Mesendoderm (in vitro differentiated cells): ENCODE results near the gene SMIM44.

Experiments used
- DNase-seq: peaks from one replicate; pipeline ENCODE4 v3.0.0; 2013
- H2AK5ac ChIP-seq: 2 replicates; pipeline ENCODE4 v1.6.1; 2013; ENCODE audit warnings: low read length, inconsistent platforms
- H2BK120ac ChIP-seq: 2 replicates; pipeline ENCODE4 v1.6.1; 2013; ENCODE audit warnings: low read depth, mild to moderate bottlenecking, low read length, moderate library complexity, mixed read lengths
- H2BK15ac ChIP-seq: replicated peaks from 2 replicates; pipeline ENCODE4 v1.6.1; 2013; ENCODE audit warnings: low read depth, mild to moderate bottlenecking, moderate library complexity
- H2BK5ac ChIP-seq: 2 replicates; pipeline ENCODE4 v1.6.1; 2013; ENCODE audit warnings: low read length, inconsistent platforms
- H3K18ac ChIP-seq: 2 replicates; pipeline ENCODE4 v1.6.1; 2013; ENCODE audit warnings: mild to moderate bottlenecking, low read length, mixed read lengths
- H3K23ac ChIP-seq: one replicate; pipeline ENCODE4 v1.6.1; 2013; ENCODE audit warnings: low read length
- H3K27ac ChIP-seq: 2 replicates; pipeline ENCODE4 v1.5.1; 2013; ENCODE audit warnings: low read depth, mild to moderate bottlenecking, inconsistent platforms, low read length, moderate library complexity
- H3K27me3 ChIP-seq: 2 replicates; pipeline ENCODE4 v1.6.1; 2013; ENCODE audit warnings: low read length, control low read depth, mild to moderate bottlenecking, inconsistent platforms; ENCODE audit not compliant: insufficient read depth, poor library complexity
- H3K36me3 ChIP-seq: 2 replicates; pipeline ENCODE4 v1.6.1; 2013; ENCODE audit warnings: low read length, inconsistent platforms; ENCODE audit not compliant: control insufficient read depth, insufficient read depth
- H3K4ac ChIP-seq: one replicate; pipeline ENCODE4 v1.6.1; 2013; ENCODE audit warnings: low read depth, mild to moderate bottlenecking, low read length, moderate library complexity
- H3K4me1 ChIP-seq: 2 replicates; pipeline ENCODE4 v1.6.1; 2013; ENCODE audit warnings: low read depth, low read length, inconsistent platforms; ENCODE audit not compliant: control insufficient read depth
- H3K4me2 ChIP-seq: 2 replicates; pipeline ENCODE4 v1.6.1; 2013; ENCODE audit warnings: low read length
- H3K4me3 ChIP-seq: 2 replicates; pipeline ENCODE4 v1.5.1; 2013; ENCODE audit warnings: mild to moderate bottlenecking, low read length
- H3K56ac ChIP-seq: one replicate; pipeline ENCODE4 v1.6.1; 2013; ENCODE audit warnings: low read length
- H3K79me1 ChIP-seq: 2 replicates; pipeline ENCODE4 v1.6.1; 2013; ENCODE audit warnings: low read length, inconsistent platforms
- H3K79me2 ChIP-seq: 2 replicates; pipeline ENCODE4 v1.6.1; 2013; ENCODE audit warnings: mild to moderate bottlenecking, low read length; ENCODE audit not compliant: control insufficient read depth, insufficient read depth
- H3K9ac ChIP-seq: 2 replicates; pipeline ENCODE4 v1.6.1; 2013; ENCODE audit warnings: low read length, inconsistent platforms
- H4K5ac ChIP-seq: one replicate; pipeline ENCODE4 v1.6.1; 2013; ENCODE audit warnings: low read length
- H4K8ac ChIP-seq: one replicate; pipeline ENCODE4 v1.6.1; 2013; ENCODE audit warnings: low read depth, mild to moderate bottlenecking, control low read depth, low read length, moderate library complexity
- WGBS: extraction: QIAGEN DNeasy Blood & Tissue Kit; methylation state at CpG from one replicate; pipeline ENCODE4 v1.1.7; 2013; ENCODE audit warnings: low lambda C conversion rate, missing lambda C conversion rate; ENCODE audit not compliant: insufficient coverage; ENCODE audit errors: extremely low coverage; 5-methylcytosine and 5-hydroxymethylcytosine counted together

The SMIM44 gene

DNA sequence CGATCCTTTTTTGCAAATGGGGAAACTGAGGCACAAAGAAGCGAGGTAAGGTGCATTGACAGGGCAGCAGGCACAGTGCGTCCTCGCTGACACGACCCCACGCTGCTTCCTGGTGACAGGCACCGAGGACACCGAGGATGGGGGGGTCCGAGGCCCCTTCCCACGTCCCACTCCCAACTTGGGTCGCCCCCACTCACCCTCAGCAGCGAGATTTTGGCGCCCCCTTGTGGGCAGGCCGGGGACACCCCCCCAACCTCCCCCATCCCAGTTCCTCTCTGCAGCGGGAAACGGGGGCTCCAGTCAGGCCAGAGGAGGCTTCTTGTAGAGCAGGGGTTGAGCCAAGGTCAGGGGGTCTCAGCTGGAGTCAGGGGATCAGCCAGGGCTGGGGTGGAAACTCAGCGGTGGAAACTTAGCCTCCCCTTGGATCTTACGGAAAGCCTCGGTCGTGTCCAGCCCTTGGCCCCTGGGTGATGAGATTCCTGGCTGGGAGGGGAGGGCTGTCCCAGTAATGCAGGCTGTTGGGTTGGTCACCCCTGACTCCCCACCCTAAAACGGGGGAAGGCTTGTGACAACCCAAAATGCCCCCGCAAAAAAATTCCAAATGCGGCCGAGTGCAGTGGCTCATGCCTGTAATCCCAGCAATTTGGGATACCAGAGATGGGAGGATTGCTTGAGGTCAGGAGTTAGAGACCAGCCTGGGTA is 11.1 kb downstream of the SMIM44 start:
- WGBS: no CpG with 5 or more reads among the region's 24 CpGs
- no peak for DNase-seq

DNA sequence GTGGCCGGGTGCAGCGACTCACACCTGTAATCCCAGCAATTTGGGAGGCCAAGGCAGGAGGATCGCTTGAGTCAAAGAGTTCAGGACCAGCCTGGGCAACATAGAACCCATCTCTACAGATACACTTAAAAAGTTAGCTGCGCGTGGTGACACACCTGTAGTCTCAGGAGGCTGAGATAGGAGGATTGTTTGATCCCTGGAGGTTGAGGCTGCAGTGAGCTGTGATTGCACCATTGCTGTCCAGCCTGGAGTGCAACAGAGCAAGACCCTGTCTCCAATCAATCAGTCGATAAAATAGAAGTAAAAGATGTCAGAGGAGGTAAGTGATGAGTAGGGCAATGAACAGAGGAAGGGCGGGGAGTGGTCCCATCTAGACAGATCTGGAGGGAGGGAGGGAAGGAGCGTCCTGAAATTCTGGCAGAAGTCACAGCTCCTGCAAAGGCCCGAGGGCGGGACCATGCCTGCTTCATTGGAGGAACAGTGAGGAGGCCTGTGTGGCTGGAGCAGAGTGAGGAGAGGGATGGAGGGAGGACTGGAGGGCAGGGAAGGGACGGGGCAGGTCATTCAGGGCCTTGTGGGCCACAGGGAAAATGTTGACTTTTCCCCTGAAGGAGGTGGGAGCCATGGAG is 12.6 kb downstream of the SMIM44 start:
- H3K27me3 ChIP-seq: no peaks in the 10 kb centered on the region
- H2BK5ac ChIP-seq: no peak overlapping the region
- H3K56ac ChIP-seq: no peak overlapping the region
- no peak overlapping the region for H3K4me3 ChIP-seq
- no peak overlapping the region for H2BK120ac ChIP-seq
- DNase-seq: no peak
- H4K5ac ChIP-seq: no peak overlapping the region
- H4K8ac ChIP-seq: no peak overlapping the region
- no peaks in the 10 kb centered on the region for H3K4me1 ChIP-seq
- H3K79me2 ChIP-seq: no peaks in the 10 kb centered on the region
- H3K18ac ChIP-seq: no peak overlapping the region
- H3K4ac ChIP-seq: no peak overlapping the region
- no peak overlapping the region for H2BK15ac ChIP-seq
- no peak overlapping the region for H3K27ac ChIP-seq
- H3K9ac ChIP-seq: no peak overlapping the region
- no peaks in the 10 kb centered on the region for H3K79me1 ChIP-seq
- WGBS: no CpG with 5 or more reads among the region's 11 CpGs
- H3K4me2 ChIP-seq: no peak overlapping the region
- H3K23ac ChIP-seq: no peak overlapping the region
- no peak overlapping the region for H2AK5ac ChIP-seq
- H3K36me3 ChIP-seq: no peaks in the 10 kb centered on the region

More for the DNA sequence above, 11.1 kb downstream of the SMIM44 start:
- Histone ChIP-seq H3K56ac (no peak overlapping the region), H3K4ac (no peak overlapping the region), H3K36me3 (no peaks in the 10 kb centered on the region), H2BK15ac (no peak overlapping the region), H3K79me2 (no peaks in the 10 kb centered on the region), H2BK5ac (no peak overlapping the region), H3K4me1 (no peaks in the 10 kb centered on the region), H3K4me3 (no peak overlapping the region), H3K27me3 (no peaks in the 10 kb centered on the region), H3K4me2 (no peak overlapping the region), H4K5ac (no peak overlapping the region), H3K18ac (no peak overlapping the region), H3K79me1 (no peaks in the 10 kb centered on the region), H3K23ac (no peak overlapping the region), H2BK120ac (no peak overlapping the region), H3K27ac (no peak overlapping the region), H4K8ac (no peak overlapping the region), H3K9ac (no peak overlapping the region), H2AK5ac (no peak overlapping the region)

DNA sequence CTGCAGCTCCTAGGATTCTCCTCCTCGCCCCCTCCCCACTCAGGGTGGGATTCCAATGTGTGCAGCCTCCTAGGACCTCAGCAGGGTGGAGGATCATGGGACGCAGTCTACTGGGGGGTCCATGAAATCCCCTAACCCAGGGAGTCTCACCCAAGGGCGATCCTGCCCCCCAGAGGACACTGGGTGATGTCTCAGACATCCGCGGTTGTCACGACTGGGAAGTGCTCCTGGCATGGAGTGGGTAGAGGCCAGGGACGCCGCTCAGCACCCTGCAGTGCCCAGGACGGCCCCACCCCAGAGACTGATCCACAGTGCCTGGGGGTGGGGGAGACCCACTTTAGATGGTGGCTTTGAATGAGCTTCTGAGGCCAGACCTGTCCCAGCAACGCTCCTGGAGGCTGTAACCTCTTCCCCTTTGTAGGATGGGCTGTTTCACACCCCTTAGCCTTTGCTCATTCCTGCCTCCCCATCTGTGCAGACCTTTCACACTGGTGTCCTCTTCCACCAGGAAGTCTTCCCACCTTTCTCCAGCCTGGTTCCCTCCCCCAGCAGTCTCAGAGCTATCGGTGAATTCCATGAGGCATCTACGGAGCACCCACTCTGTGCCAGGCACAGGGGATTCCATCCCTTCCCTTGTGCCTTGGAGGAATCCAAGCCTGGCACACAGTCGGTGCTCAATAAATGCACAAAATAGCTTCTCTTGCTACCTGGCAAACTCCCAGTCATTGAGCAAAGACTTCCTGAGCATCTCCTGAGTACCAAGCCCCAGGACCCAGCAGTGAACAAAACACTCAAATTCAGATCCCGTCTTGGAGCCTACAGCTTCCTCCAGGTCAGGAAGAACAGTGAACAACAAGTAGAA is 13.4 kb downstream of the SMIM44 start:
- Histone ChIP-seq H3K56ac (peak overlapping the region; percentile 19), H2AK5ac (no peak overlapping the region), H3K79me2 (no peaks in the 10 kb centered on the region), H3K18ac (no peak overlapping the region), H3K79me1 (no peaks in the 10 kb centered on the region), H4K8ac (no peak overlapping the region), H3K4me1 (no peaks in the 10 kb centered on the region), H3K4ac (no peak overlapping the region), H4K5ac (no peak overlapping the region), H2BK15ac (no peak overlapping the region), H3K4me3 (no peak overlapping the region), H3K27ac (no peak overlapping the region), H3K9ac (no peak overlapping the region), H2BK120ac (no peak overlapping the region), H3K27me3 (no peaks in the 10 kb centered on the region), H2BK5ac (no peak overlapping the region), H3K36me3 (no peaks in the 10 kb centered on the region), H3K4me2 (no peak overlapping the region), H3K23ac (no peak overlapping the region)
- no peak for DNase-seq
- WGBS: no CpG with 5 or more reads among the region's 14 CpGs

DNA sequence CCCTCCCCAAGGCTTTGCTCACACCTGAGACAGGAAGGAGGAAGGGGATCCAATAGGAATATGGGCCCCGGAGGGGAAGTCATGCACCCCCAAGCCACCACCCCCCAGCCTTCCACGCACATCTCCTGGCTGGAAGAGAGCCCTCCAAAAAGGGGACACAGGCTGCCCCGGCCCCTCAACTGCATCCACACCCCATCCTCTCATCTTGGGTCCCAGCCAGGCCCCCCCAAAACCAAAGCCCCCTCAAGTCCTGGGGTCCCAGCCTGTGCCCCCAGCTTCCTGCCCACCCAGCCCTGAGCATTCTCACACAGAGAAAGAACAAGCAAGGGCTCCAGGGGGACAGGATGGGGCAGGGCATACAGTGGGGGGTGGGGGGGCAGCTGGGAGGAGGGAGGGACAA is 15.0 kb downstream of the SMIM44 start:
- no CpG with 5 or more reads among the region's 3 CpGs for WGBS
- Histone ChIP-seq H2BK15ac (no peak overlapping the region), H3K27me3 (no peaks in the 10 kb centered on the region), H3K4me3 (no peak overlapping the region), H3K4ac (no peak overlapping the region), H4K8ac (no peak overlapping the region), H3K79me2 (no peaks in the 10 kb centered on the region), H3K18ac (no peak overlapping the region), H3K56ac (no peak overlapping the region), H3K27ac (no peak overlapping the region), H3K4me1 (no peaks in the 10 kb centered on the region), H3K23ac (no peak overlapping the region), H3K9ac (no peak overlapping the region), H4K5ac (no peak overlapping the region), H2BK120ac (no peak overlapping the region), H2AK5ac (no peak overlapping the region), H3K79me1 (no peaks in the 10 kb centered on the region), H3K4me2 (no peak overlapping the region), H2BK5ac (no peak overlapping the region), H3K36me3 (no peaks in the 10 kb centered on the region)
- DNase-seq: no peak

DNA sequence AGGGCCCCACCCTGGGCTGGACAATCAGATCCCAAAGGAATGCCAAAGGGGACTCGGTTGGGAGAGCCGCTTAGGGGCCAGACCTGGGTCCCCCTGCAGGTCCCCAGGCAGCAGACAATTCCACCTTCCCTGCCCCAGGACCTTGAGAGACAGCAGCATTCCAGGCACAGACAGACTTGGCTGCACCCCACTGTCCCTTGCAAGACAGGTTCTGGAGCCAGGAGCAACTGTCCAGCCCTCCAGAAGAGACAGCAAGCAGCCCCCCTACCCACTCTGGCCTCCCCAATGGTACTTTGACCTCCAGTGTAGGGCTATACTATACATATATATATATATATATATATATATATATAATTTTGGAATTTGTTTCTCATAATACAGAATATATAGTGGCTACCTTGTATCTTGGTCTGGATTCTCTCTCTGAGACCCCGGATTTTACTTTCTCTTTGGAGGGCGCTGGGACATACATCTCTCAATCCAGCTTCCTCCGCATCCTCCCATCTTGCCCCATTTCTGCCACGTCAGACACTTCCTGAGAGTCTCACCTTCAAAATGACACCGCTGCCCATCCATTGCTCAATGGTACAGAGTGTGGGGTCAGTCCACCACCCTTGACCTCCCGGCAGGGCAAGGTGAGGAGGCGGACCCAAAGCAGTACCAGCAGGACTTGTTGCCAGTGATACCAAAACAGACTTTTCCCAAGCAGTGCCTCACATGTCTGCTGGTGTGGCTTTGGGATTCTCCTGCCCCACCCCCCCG is 15.6 kb downstream of the SMIM44 start:
- Histone ChIP-seq H4K8ac (no peak overlapping the region), H2AK5ac (no peak overlapping the region), H3K4me3 (no peak overlapping the region), H3K18ac (no peak overlapping the region), H3K36me3 (no peaks in the 10 kb centered on the region), H3K4ac (no peak overlapping the region), H2BK120ac (no peak overlapping the region), H3K27ac (no peak overlapping the region), H3K56ac (no peak overlapping the region), H3K27me3 (no peaks in the 10 kb centered on the region), H3K4me1 (no peaks in the 10 kb centered on the region), H3K23ac (no peak overlapping the region), H3K4me2 (no peak overlapping the region), H4K5ac (no peak overlapping the region), H3K79me1 (no peaks in the 10 kb centered on the region), H3K9ac (no peak overlapping the region), H3K79me2 (no peaks in the 10 kb centered on the region), H2BK15ac (no peak overlapping the region), H2BK5ac (no peak overlapping the region)
- WGBS: no CpG with 5 or more reads among the region's 10 CpGs
- DNase-seq: no peak
